ENCODE measurements around the gene OR4F15. TPM values are rescaled to one million over a fixed set of nuclear protein-coding genes. Genes with fewer than 3 reads are reported as not detected.
"Not testable (repeated sequence)": the region's sequence is repeated elsewhere in the genome, so short reads cannot be mapped to it uniquely, and the experiment has no call there.

OR4F15 gene
- total and polyA plus RNA-seq, 2 donors (not counting 3 experiments of a cell fraction or from before 2014, with no cell fraction given): not detected

DNA sequence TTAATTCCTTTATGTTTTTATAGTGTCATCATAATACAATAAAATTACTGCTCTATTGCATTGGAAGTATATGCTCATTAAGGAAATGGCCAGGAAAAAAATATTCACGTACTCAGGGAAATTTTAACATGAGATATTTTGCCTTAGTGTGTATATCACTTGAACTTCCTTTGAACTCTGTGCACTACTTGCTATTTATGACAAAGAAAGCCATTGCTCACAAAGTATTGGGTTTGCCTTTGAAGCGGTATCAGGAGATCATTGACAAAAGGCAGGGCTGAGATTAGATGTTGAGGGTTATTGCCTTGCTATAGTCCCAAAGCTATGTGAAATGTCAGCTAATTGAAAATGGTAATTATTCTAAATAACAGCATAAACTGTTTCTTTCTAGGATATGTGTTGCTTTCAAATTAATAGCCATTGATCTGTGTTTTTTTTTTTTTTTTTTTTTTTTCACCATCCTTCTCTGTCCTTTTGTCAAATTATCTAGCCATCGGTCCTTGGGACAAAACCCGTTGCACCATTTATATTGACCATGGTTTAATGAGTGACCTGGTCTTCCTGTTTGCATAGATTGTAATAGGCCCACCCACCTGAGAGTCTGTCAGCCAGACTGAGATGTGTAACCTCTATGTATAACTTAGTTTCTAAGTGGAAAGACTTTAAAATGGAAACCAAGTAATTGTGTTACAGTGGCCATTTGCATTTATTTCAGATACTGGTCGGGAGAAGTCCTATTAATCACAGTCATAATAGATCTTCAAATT lies 23.3 kb upstream of the OR4F15 start:
- H3K27ac ChIP-seq (ENCODE audit: insufficient read depth, low read depth, low read length); FAIRE-seq; H3K9me1 ChIP-seq (replicated peaks; ENCODE audit: control insufficient read depth, extremely low read depth, insufficient read depth, low read length); H3K9me3 ChIP-seq (replicated peaks; ENCODE audit: control insufficient read depth, insufficient read depth, low read length); BruUV-seq (replicated peaks); H4K20me1 ChIP-seq (replicated peaks; ENCODE audit: control insufficient read depth, extremely low read depth, insufficient read depth, low read length); dilution Hi-C loops (cut with MboI; ENCODE audit: extremely low pct_ligation_motif_present, low sequenced_read_pairs); CTCF ChIA-PET; H3K36me3 ChIP-seq (ENCODE audit: control insufficient read depth in 2 of 2, extremely low read depth in 1 of 2, insufficient read depth in 2 of 2, low read length in 2 of 2); H3K79me2 ChIP-seq (ENCODE audit: control insufficient read depth, insufficient read depth, low read length); H2AFZ ChIP-seq (ENCODE audit: low read depth, low read length); H3K9ac ChIP-seq (replicated peaks; ENCODE audit: extremely low read depth, insufficient read depth, low read length); DNase-seq (ENCODE audit: low read depth, low spot score); H3K4me1 ChIP-seq (ENCODE audit: control insufficient read depth, extremely low read depth, insufficient read depth, low read length); POLR2A ChIA-PET; H3K27me3 ChIP-seq (ENCODE audit: control insufficient read depth in 2 of 2, insufficient read depth in 2 of 2, low read length in 2 of 2); H3K4me3 ChIP-seq (replicated peaks in 1 of 3; ENCODE audit: insufficient read depth in 1 of 3, low read depth in 1 of 3, low read length in 3 of 3); H3K4me2 ChIP-seq (ENCODE audit: insufficient read depth, low read length); intact Hi-C loops (cut with micrococcal nuclease): not testable (repeated sequence)

DNA sequence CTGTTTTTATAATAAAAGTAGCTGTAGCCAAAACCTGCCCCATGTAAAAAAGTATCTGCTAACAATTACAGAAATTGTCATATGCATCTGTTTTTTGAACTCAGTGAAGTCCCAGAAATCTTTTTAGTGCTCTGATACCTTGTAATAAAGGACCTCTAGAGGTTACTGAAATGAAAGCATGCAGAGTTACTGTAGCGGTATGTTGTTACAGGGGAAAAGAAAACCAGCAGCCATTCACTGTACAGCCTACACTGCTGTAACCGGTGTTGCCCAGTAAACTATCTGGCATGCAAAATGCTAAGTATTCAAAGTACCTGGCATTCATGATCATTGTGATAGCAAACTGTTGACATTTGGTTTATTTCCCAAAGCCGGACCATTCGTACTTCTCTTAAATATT lies 21.3 kb upstream of the OR4F15 start:
- H3K79me2 ChIP-seq (ENCODE audit: control insufficient read depth, insufficient read depth, low read length); H3K9ac ChIP-seq (replicated peaks; ENCODE audit: extremely low read depth, insufficient read depth, low read length); FAIRE-seq; BruUV-seq (replicated peaks); H3K9me3 ChIP-seq (replicated peaks; ENCODE audit: control insufficient read depth, insufficient read depth, low read length); CTCF ChIA-PET; dilution Hi-C loops (cut with MboI; ENCODE audit: extremely low pct_ligation_motif_present, low sequenced_read_pairs); intact Hi-C loops (cut with micrococcal nuclease); H3K36me3 ChIP-seq (ENCODE audit: control insufficient read depth in 2 of 2, extremely low read depth in 1 of 2, insufficient read depth in 2 of 2, low read length in 2 of 2); H3K4me1 ChIP-seq (ENCODE audit: control insufficient read depth, extremely low read depth, insufficient read depth, low read length); H3K4me3 ChIP-seq (replicated peaks in 1 of 3; ENCODE audit: insufficient read depth in 1 of 3, low read depth in 1 of 3, low read length in 3 of 3); H2AFZ ChIP-seq (ENCODE audit: low read depth, low read length); H4K20me1 ChIP-seq (replicated peaks; ENCODE audit: control insufficient read depth, extremely low read depth, insufficient read depth, low read length); POLR2A ChIA-PET; H3K9me1 ChIP-seq (replicated peaks; ENCODE audit: control insufficient read depth, extremely low read depth, insufficient read depth, low read length); H3K4me2 ChIP-seq (ENCODE audit: insufficient read depth, low read length); H3K27me3 ChIP-seq (ENCODE audit: control insufficient read depth in 2 of 2, insufficient read depth in 2 of 2, low read length in 2 of 2); DNase-seq (ENCODE audit: low read depth, low spot score); H3K27ac ChIP-seq (ENCODE audit: insufficient read depth, low read depth, low read length): not testable (repeated sequence)

DNA sequence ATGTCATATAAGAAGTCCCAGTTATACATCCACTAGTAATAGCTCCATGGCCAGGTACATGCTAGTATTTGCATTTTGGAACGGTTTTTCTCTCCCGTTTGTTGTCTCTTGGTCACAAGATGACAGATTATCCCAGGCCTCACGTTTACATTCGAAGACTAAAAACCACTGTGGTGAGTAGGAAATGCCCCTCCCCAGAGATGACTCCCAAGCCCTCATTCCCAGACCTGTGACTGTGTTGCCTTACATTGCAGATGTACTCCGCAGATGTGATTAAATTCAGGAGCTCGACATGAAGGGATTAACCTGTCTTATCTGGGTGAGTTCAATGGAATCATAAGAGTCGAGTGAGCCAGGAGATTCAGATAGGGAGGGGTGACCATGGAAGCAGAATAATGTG lies 18.0 kb upstream of the OR4F15 start:
- CTCF ChIA-PET; FAIRE-seq; POLR2A ChIA-PET; H3K27ac ChIP-seq (ENCODE audit: insufficient read depth, low read depth, low read length); dilution Hi-C loops (cut with MboI; ENCODE audit: extremely low pct_ligation_motif_present, low sequenced_read_pairs); BruUV-seq (replicated peaks); H3K4me3 ChIP-seq (replicated peaks in 1 of 3; ENCODE audit: insufficient read depth in 1 of 3, low read depth in 1 of 3, low read length in 3 of 3); H4K20me1 ChIP-seq (replicated peaks; ENCODE audit: control insufficient read depth, extremely low read depth, insufficient read depth, low read length); intact Hi-C loops (cut with micrococcal nuclease); H3K27me3 ChIP-seq (ENCODE audit: control insufficient read depth in 2 of 2, insufficient read depth in 2 of 2, low read length in 2 of 2); H3K9me3 ChIP-seq (replicated peaks; ENCODE audit: control insufficient read depth, insufficient read depth, low read length); H2AFZ ChIP-seq (ENCODE audit: low read depth, low read length); H3K9ac ChIP-seq (replicated peaks; ENCODE audit: extremely low read depth, insufficient read depth, low read length); H3K79me2 ChIP-seq (ENCODE audit: control insufficient read depth, insufficient read depth, low read length); H3K9me1 ChIP-seq (replicated peaks; ENCODE audit: control insufficient read depth, extremely low read depth, insufficient read depth, low read length); DNase-seq (ENCODE audit: low read depth, low spot score); H3K4me2 ChIP-seq (ENCODE audit: insufficient read depth, low read length); H3K4me1 ChIP-seq (ENCODE audit: control insufficient read depth, extremely low read depth, insufficient read depth, low read length); H3K36me3 ChIP-seq (ENCODE audit: control insufficient read depth in 2 of 2, extremely low read depth in 1 of 2, insufficient read depth in 2 of 2, low read length in 2 of 2): not testable (repeated sequence)
